Endothelial cell (in vitro differentiated cells): Measurements from ENCODE around the gene AADACL4. TPM values are rescaled to one million over a fixed set of nuclear protein-coding genes. Genes with fewer than 3 reads are reported as not detected.

Experiments used
- DNase-seq: peaks from one replicate; pipeline ENCODE4 v3.0.0; 2021; ENCODE audit warnings: low spot score
- H3K27ac Mint-ChIP-seq: one replicate; pipeline ENCODE4 v1.8.0; 2021; ENCODE audit warnings: mixed read lengths, inconsistent platforms; ENCODE audit not compliant: unreplicated experiment
- H3K27me3 Mint-ChIP-seq: one replicate; pipeline ENCODE4 v1.8.0; 2021; ENCODE audit warnings: mild to moderate bottlenecking, moderate library complexity, mixed read lengths, inconsistent platforms; ENCODE audit not compliant: unreplicated experiment
- H3K36me3 Mint-ChIP-seq: one replicate; pipeline ENCODE4 v1.8.0; 2021; ENCODE audit warnings: mild to moderate bottlenecking, low read depth, mixed read lengths, inconsistent platforms; ENCODE audit not compliant: unreplicated experiment
- H3K4me1 Mint-ChIP-seq: one replicate; pipeline ENCODE4 v1.8.0; 2021; ENCODE audit warnings: mild to moderate bottlenecking, mixed read lengths, inconsistent platforms; ENCODE audit not compliant: unreplicated experiment
- H3K4me3 Mint-ChIP-seq: one replicate; pipeline ENCODE4 v1.8.0; 2021; ENCODE audit warnings: mild to moderate bottlenecking, mixed read lengths, inconsistent platforms; ENCODE audit not compliant: unreplicated experiment
- H3K9me3 Mint-ChIP-seq: one replicate; pipeline ENCODE4 v1.8.0; 2021; ENCODE audit warnings: mixed read lengths, inconsistent platforms; ENCODE audit not compliant: unreplicated experiment
- total RNA-seq: library from RNA; stranded (reverse); fragmentation: NEBNext Ultra II Directional; extraction: Animal tissue kit (Norgen Biotek cat#: 25700); gene quantifications from one replicate; pipeline ENCODE4 v1.2.1, GENCODE V29; 2021; ENCODE audit not compliant: unreplicated experiment
- TF ChIP-seq, protein P1 (sequence below): fragments of 200-600 bp; sonication (generic); IDR thresholded peaks from one replicate; pipeline ENCODE4 v1.5.0; 2021; ENCODE audit warnings: antibody characterized with exemption; ENCODE audit not compliant: unreplicated experiment

AADACL4 gene
- total RNA-seq, 1 donor from 2014 or later: not detected

- Mint-ChIP-seq H3K4me1 (peaks cover 26% of the 10 kb centered on the region), H3K27me3 (peaks cover 9% of the 10 kb centered on the region), H3K4me3 (no peak overlapping the region), H3K9me3 (no peaks in the 10 kb centered on the region), H3K36me3 (peaks cover 3% of the 10 kb centered on the region), H3K27ac (no peak overlapping the region)
- no peak for DNase-seq
- TF ChIP-seq, protein P1, sequence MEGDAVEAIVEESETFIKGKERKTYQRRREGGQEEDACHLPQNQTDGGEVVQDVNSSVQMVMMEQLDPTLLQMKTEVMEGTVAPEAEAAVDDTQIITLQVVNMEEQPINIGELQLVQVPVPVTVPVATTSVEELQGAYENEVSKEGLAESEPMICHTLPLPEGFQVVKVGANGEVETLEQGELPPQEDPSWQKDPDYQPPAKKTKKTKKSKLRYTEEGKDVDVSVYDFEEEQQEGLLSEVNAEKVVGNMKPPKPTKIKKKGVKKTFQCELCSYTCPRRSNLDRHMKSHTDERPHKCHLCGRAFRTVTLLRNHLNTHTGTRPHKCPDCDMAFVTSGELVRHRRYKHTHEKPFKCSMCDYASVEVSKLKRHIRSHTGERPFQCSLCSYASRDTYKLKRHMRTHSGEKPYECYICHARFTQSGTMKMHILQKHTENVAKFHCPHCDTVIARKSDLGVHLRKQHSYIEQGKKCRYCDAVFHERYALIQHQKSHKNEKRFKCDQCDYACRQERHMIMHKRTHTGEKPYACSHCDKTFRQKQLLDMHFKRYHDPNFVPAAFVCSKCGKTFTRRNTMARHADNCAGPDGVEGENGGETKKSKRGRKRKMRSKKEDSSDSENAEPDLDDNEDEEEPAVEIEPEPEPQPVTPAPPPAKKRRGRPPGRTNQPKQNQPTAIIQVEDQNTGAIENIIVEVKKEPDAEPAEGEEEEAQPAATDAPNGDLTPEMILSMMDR: no peak
These were observed 41.9 kb upstream of the AADACL4 start for GRCh38 chr1:12601700-12602658.

DNA sequence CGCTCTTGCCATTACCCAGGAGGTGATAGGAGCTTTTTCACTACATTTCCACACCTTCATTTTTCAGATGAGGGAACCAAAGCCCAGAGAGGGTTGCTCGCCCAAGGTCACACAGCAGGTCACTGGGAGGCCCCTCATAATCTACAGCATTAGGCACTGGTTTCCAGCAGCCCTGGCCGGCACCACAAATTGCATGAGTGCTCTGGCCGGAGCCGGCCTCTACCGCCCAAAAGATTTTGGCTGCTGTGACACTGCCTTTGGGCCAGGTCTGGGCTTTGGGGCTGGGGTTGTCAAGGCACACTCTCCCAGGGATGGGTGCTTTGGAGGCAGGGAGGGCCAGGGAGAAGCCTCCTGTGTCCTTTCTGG is 41.2 kb upstream of the AADACL4 start:
- no peaks in the 10 kb centered on the region for H3K36me3 Mint-ChIP-seq
- TF ChIP-seq, protein P1: no peak
- H3K4me1 Mint-ChIP-seq: peaks cover 22% of the 10 kb centered on the region
- no peak overlapping the region for H3K4me3 Mint-ChIP-seq
- no peak for DNase-seq
- no peak overlapping the region for H3K27ac Mint-ChIP-seq
- no peaks in the 10 kb centered on the region for H3K9me3 Mint-ChIP-seq
- peaks cover 6% of the 10 kb centered on the region for H3K27me3 Mint-ChIP-seq

DNA sequence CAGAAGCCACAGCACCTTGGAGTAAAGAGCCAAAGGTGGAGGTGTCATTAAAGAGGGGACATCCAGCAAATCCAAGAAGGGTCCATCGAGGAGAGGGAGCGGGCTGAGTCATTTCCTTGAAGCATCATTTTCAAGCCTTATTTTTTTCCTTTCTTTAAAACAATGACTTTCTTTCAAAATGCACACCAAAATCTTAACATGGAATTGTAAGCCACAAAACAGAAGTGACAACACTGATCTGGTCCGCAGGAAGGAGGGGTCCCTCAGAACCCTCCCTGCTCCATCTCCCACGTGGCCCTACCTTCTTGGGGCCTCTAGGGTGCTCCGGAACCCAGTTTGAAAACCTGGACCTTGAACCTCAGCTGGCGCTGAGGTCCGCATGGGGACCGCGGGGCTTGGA is 40.7 kb upstream of the AADACL4 start:
- no peak overlapping the region for H3K4me3 Mint-ChIP-seq
- peaks cover 2% of the 10 kb centered on the region for H3K27me3 Mint-ChIP-seq
- TF ChIP-seq, protein P1: no peak
- no peaks in the 10 kb centered on the region for H3K9me3 Mint-ChIP-seq
- H3K36me3 Mint-ChIP-seq: no peaks in the 10 kb centered on the region
- peaks cover 22% of the 10 kb centered on the region for H3K4me1 Mint-ChIP-seq
- no peak overlapping the region for H3K27ac Mint-ChIP-seq
- DNase-seq: no peak

- TF ChIP-seq, protein P1: no peak
- Mint-ChIP-seq H3K9me3 (no peaks in the 10 kb centered on the region), H3K27me3 (peaks cover 2% of the 10 kb centered on the region), H3K4me3 (no peak overlapping the region), H3K4me1 (peaks cover 22% of the 10 kb centered on the region), H3K27ac (peak overlapping the region; percentile 76), H3K36me3 (no peaks in the 10 kb centered on the region)
- peak; percentile 42 for DNase-seq
These were observed 39.6 kb upstream of the AADACL4 start for GRCh38 chr1:12604114-12604874.
